BJ (cell line): ENCODE measurements around the gene OR10AG1. TPM values are rescaled to one million over a fixed set of nuclear protein-coding genes. Genes with fewer than 3 reads are reported as not detected.
A peak's percentile ranks its signal among the peaks of the same experiment; 100 is the strongest.

Experiments
- CTCF ChIA-PET: fragments of 350-600 bp; formaldehyde crosslinking; extraction: SDS; loops from one replicate; lab custom pipeline; 2021; ENCODE audit warnings: antibody characterized with exemption, inconsistent platforms; lab: Yijun Ruan, JAX
- POLR2A ChIA-PET: fragments of 300-600 bp; sonication (Branson Sonifier 250); formaldehyde crosslinking; extraction: SDS; loops from one replicate; lab custom pipeline; 2021; ENCODE audit warnings: antibody characterized with exemption; lab: Charles Lee
- DNase-seq: peaks from one replicate; pipeline ENCODE4 v3.0.0-alpha.2; 2011; ENCODE audit warnings: low read depth
- H3K27me3 ChIP-seq: 2 replicates; pipeline ENCODE4 v1.6.0; 2011; ENCODE audit warnings: low read length; ENCODE audit not compliant: control insufficient read depth, insufficient read depth
- H3K36me3 ChIP-seq: 2 replicates; pipeline ENCODE4 v1.5.1; 2011; ENCODE audit warnings: low read length; ENCODE audit not compliant: control insufficient read depth, insufficient read depth
- H3K4me3 ChIP-seq: 2 replicates; pipeline ENCODE4 v1.5.1; 2011; ENCODE audit warnings: low read depth, mild to moderate bottlenecking, control low read depth, low read length
- CTCF ChIP-seq: IDR thresholded peaks from 2 replicates; pipeline ENCODE4 v1.5.1; 2011; ENCODE audit warnings: low read depth, mild to moderate bottlenecking, control low read depth, inconsistent platforms, low read length, moderate library complexity; ENCODE audit not compliant: insufficient read depth
- polyA plus RNA-seq: library from polyadenylated mRNA; depleted of rRNA; stranded (reverse); fragments of >200 nt; gene quantifications from 2 replicates; pipeline ENCODE4 v1.2.3, GENCODE V29; 2011

Gene OR10AG1
- polyA plus RNA-seq, 1 experiment: not detected

GRCh38 chr11:55967914-55968313 is 1.8 kb downstream of the OR10AG1 start:
- ChIA-PET CTCF (no interaction called here), POLR2A (no interaction called here)
- no peak overlapping the region for H3K4me3 ChIP-seq
- H3K36me3 ChIP-seq: no peaks in the 10 kb centered on the region
- H3K27me3 ChIP-seq: no peaks in the 10 kb centered on the region
- DNase-seq: no peak
- no peak for TF ChIP-seq CTCF

GRCh38 chr11:55966391-55966790 is 3.4 kb downstream of the OR10AG1 start:
- ChIA-PET POLR2A (no interaction called here), CTCF (no interaction called here)
- no peak overlapping the region for H3K4me3 ChIP-seq
- no peak for TF ChIP-seq CTCF
- DNase-seq: no peak
- H3K27me3 ChIP-seq: no peaks in the 10 kb centered on the region
- no peaks in the 10 kb centered on the region for H3K36me3 ChIP-seq

- no peak for TF ChIP-seq CTCF
- no peaks in the 10 kb centered on the region for H3K27me3 ChIP-seq
- no peaks in the 10 kb centered on the region for H3K36me3 ChIP-seq
- ChIA-PET CTCF (no interaction called here), POLR2A (no interaction called here)
- DNase-seq: no peak
- no peak overlapping the region for H3K4me3 ChIP-seq
Measured at GRCh38 chr11:55956521-55956920, 13.2 kb downstream of the OR10AG1 start.

- no peaks in the 10 kb centered on the region for H3K36me3 ChIP-seq
- H3K27me3 ChIP-seq: no peaks in the 10 kb centered on the region
- ChIA-PET POLR2A (no interaction called here), CTCF (no interaction called here)
- no peak for DNase-seq
- no peak for TF ChIP-seq CTCF
- no peak overlapping the region for H3K4me3 ChIP-seq
Measured at GRCh38 chr11:55949330-55949729, 20.4 kb downstream of the OR10AG1 start.

- POLR2A ChIA-PET: no interaction called here
- CTCF ChIA-PET: interaction anchor here (0.7 kb wide), 1 partner anchor 910 kb away, joined by 3 read pairs; no protein-coding TSS in a partner anchor
- no peak overlapping the region for H3K4me3 ChIP-seq
- H3K36me3 ChIP-seq: no peaks in the 10 kb centered on the region
- no peaks in the 10 kb centered on the region for H3K27me3 ChIP-seq
- peak; percentile 25 for TF ChIP-seq CTCF
- DNase-seq: no peak
Measured at GRCh38 chr11:55942785-55943392, 26.9 kb downstream of the OR10AG1 start.
